SK-N-SH (cell line): ENCODE measurements around the gene ENOX1. TPM values are rescaled to one million over a fixed set of nuclear protein-coding genes. Genes with fewer than 3 reads are reported as not detected.

Source experiments
- CTCF ChIA-PET: fragments of 300-600, 350-600 bp; formaldehyde crosslinking; extraction: SDS; loops from one replicate; lab custom pipeline; 2021; lab: Yijun Ruan, JAX
- POLR2A ChIA-PET: fragments of 350-600 bp; sonication (Branson Sonifier 250); formaldehyde crosslinking; extraction: SDS; loops from one replicate; lab custom pipeline; 2020; ENCODE audit warnings: antibody characterized with exemption, inconsistent platforms; lab: Yijun Ruan, JAX
- DNase-seq: peaks from one replicate; pipeline ENCODE4 v3.0.0; 2012
- H2AFZ ChIP-seq: fragments of 200-600 bp; sonication (generic); 2 replicates; pipeline ENCODE4 v1.8.1; 2016; ENCODE audit warnings: antibody characterized with exemption, mild to moderate bottlenecking, low read depth
- H3F3A ChIP-seq: fragments of 200-600 bp; sonication (generic); replicated peaks from 2 replicates; pipeline ENCODE3; 2016; ENCODE audit warnings: antibody characterized with exemption, mild to moderate bottlenecking; ENCODE audit not compliant: insufficient read depth
- H3K27ac ChIP-seq, 2 experiments: fragments of 200-500 bp in 1 of 2; fragments of 200-600 bp in 1 of 2; sonication (Bioruptor generic) in 1 of 2; sonication (generic), shearing (Covaris generic) in 1 of 2; 2 replicates each; pipeline versions ENCODE4 v1.5.1 to v1.6.1; 2014 to 2016; ENCODE audit warnings: low read depth in 2 of 2, inconsistent platforms in 1 of 2, low read length in 1 of 2, mild to moderate bottlenecking in 1 of 2, mixed read lengths in 1 of 2
- H3K27me3 ChIP-seq: fragments of 200-600 bp; sonication (generic), shearing (Covaris generic); 2 replicates; pipeline ENCODE4 v1.6.1; 2016; ENCODE audit warnings: mixed run types; ENCODE audit not compliant: insufficient read depth
- H3K36me3 ChIP-seq, 2 experiments: fragments of 200-500 bp in 1 of 2; fragments of 200-600 bp in 1 of 2; sonication (Bioruptor generic) in 1 of 2; sonication (generic) in 1 of 2; replicated peaks in 1 of 2; 2 replicates each; pipeline versions ENCODE3 to v1.5.1; 2014 to 2016; ENCODE audit warnings: low read length in 1 of 2, mild to moderate bottlenecking in 1 of 2; ENCODE audit not compliant: insufficient read depth in 2 of 2, control insufficient read depth in 1 of 2
- H3K4me1 ChIP-seq, 2 experiments: fragments of 200-500 bp in 1 of 2; fragments of 200-600 bp in 1 of 2; sonication (Bioruptor generic) in 1 of 2; sonication (generic), shearing (Covaris generic) in 1 of 2; 2 replicates each; pipeline versions ENCODE4 v1.5.1 to v1.6.1; 2014 to 2016; ENCODE audit warnings: low read depth in 1 of 2, low read length in 1 of 2, mixed run types in 1 of 2; ENCODE audit not compliant: insufficient read depth in 2 of 2, control insufficient read depth in 1 of 2
- H3K4me2 ChIP-seq: fragments of 200-600 bp; sonication (generic), shearing (Covaris generic); 2 replicates; pipeline ENCODE4 v1.6.1; 2017; ENCODE audit warnings: mixed run types
- H3K4me3 ChIP-seq, 2 experiments: fragments of 200-500 bp in 1 of 2; fragments of 200-600 bp in 1 of 2; sonication (Bioruptor generic) in 1 of 2; sonication (generic), shearing (Covaris generic) in 1 of 2; 2 replicates each; pipeline versions ENCODE4 v1.5.1 to v1.8.1; 2014 to 2016; ENCODE audit warnings: low read depth in 2 of 2, inconsistent platforms in 1 of 2, low read length in 1 of 2, mild to moderate bottlenecking in 1 of 2, mixed read lengths in 1 of 2, moderate library complexity in 1 of 2
- H3K79me2 ChIP-seq: fragments of 200-600 bp; sonication (generic); 2 replicates; pipeline ENCODE4 v1.8.1; 2017; ENCODE audit warnings: mild to moderate bottlenecking; ENCODE audit not compliant: insufficient read depth
- H3K9ac ChIP-seq: fragments of 200-600 bp; sonication (generic); 2 replicates; pipeline ENCODE4 v1.6.1; 2017; ENCODE audit warnings: mixed run types
- H3K9me2 ChIP-seq: fragments of 200-600 bp; sonication (generic); 2 replicates; pipeline ENCODE4 v1.6.1; 2017; ENCODE audit warnings: mixed run types
- H3K9me3 ChIP-seq: fragments of 200-600 bp; sonication (generic); 2 replicates; pipeline ENCODE4 v1.6.1; 2017; ENCODE audit warnings: mixed run types, mild to moderate bottlenecking, moderate library complexity
- H4K20me1 ChIP-seq: fragments of 200-600 bp; sonication (generic); 2 replicates; pipeline ENCODE4 v1.6.1; 2017; ENCODE audit warnings: mild to moderate bottlenecking, mixed run types; ENCODE audit not compliant: insufficient read depth
- CHD2 ChIP-seq: fragments of 150-350 bp; IDR thresholded peaks from 2 replicates; pipeline ENCODE4 v1.6.1; 2018; ENCODE audit warnings: low read length; ENCODE audit not compliant: partially characterized antibody
- EP300 ChIP-seq, 2 experiments: IDR thresholded peaks; 2 replicates each; pipeline versions ENCODE4 v1.4.0 to v1.6.1; 2012; ENCODE audit warnings: borderline replicate concordance in 1 of 2, low read depth in 1 of 2, low read length in 1 of 2
- FOXJ3 ChIP-seq: sonication (generic); formaldehyde crosslinking; IDR thresholded peaks from 2 replicates; pipeline ENCODE4 v1.5.1; 2020; ENCODE audit warnings: mild to moderate bottlenecking, missing genetic modification reagents
- GABPA ChIP-seq: IDR thresholded peaks from 2 replicates; pipeline ENCODE4 v1.4.0; 2012; ENCODE audit warnings: low read depth, mild to moderate bottlenecking
- IRF3 ChIP-seq: fragments of 150-350 bp; IDR thresholded peaks from 2 replicates; pipeline ENCODE4 v1.6.1; 2016; ENCODE audit warnings: mild to moderate bottlenecking, low read depth, low read length
- JUND ChIP-seq: IDR thresholded peaks from 2 replicates; pipeline ENCODE4 v1.4.0; 2012
- NRF1 ChIP-seq: IDR thresholded peaks from 2 replicates; pipeline ENCODE4 v1.6.1; 2012; ENCODE audit warnings: low read depth, mild to moderate bottlenecking, low read length
- PBX3 ChIP-seq: IDR thresholded peaks from 2 replicates; pipeline ENCODE4; 2012
- POLR2AphosphoS5 ChIP-seq: IDR thresholded peaks from 2 replicates; pipeline ENCODE4 v1.6.1; 2012; ENCODE audit warnings: low read depth, low read length
- RAD21 ChIP-seq: IDR thresholded peaks from 2 replicates; pipeline ENCODE4 v1.6.1; 2012; ENCODE audit warnings: mild to moderate bottlenecking, low read length
- RCOR1 ChIP-seq: fragments of 150-350 bp; IDR thresholded peaks from 2 replicates; pipeline ENCODE4 v1.6.1; 2017; ENCODE audit warnings: antibody characterized with exemption, low read length
- RFX5 ChIP-seq: IDR thresholded peaks from 2 replicates; pipeline ENCODE4 v1.6.1; 2012; ENCODE audit warnings: mild to moderate bottlenecking, improper control_type of control experiment, low read length
- SIN3A ChIP-seq: IDR thresholded peaks from 2 replicates; pipeline ENCODE4 v1.6.1; 2012; ENCODE audit warnings: low read depth, mild to moderate bottlenecking, low read length, moderate library complexity, borderline replicate concordance
- SMC3 ChIP-seq: IDR thresholded peaks from 2 replicates; pipeline ENCODE4 v1.6.1; 2012; ENCODE audit warnings: low read depth, low read length, improper control_type of control experiment
- USF2 ChIP-seq: fragments of 150-350 bp; IDR thresholded peaks from 2 replicates; pipeline ENCODE4 v1.6.1; 2017; ENCODE audit warnings: antibody characterized with exemption, low read length, low read depth, borderline replicate concordance
- ZBTB33 ChIP-seq: IDR thresholded peaks from 2 replicates; pipeline ENCODE4 v1.4.0; 2012; ENCODE audit warnings: low read depth, borderline replicate concordance
- WGBS: methylation state at CpG from one replicate; pipeline ENCODE4 v1.1.6; 2017; ENCODE audit warnings: low lambda C conversion rate; 5-methylcytosine and 5-hydroxymethylcytosine counted together
- polyA plus RNA-seq, 3 experiments: library from polyadenylated mRNA; depleted of rRNA; stranded (reverse); fragments of >200 nt; gene quantifications; 2 replicates each; pipeline ENCODE4 v1.2.3, GENCODE V29; 2012

ENOX1 gene
- polyA plus RNA-seq, 1 of the 3 experiments (the other 2 are of a cell fraction): 5.8 TPM

DNA sequence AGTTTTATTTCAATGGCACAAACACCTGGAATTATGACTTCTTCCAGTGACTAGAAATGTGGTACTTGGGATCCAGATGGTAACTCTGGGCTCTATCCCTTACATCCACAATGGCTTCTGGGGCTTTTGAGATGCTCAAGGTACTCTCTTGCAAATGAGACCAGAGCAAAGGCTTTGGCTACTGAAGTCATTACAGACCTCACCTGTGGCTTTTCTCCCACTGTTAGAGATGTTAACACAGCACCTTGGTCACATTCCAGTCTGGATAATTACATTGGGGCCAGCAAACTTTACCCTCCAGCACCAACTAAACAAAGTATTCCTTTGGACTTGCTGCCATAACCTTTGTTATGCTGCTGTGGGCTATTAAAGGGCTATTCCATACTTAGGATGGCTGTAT lies 6.1 kb downstream of the ENOX1 start:
- 0 out of 2 replicates have a peak, but pooled peaks cover 4% of the 10 kb centered on the region for H3K79me2 ChIP-seq
- no peaks in the 10 kb centered on the region for H3K9me3 ChIP-seq
- H3K9me2 ChIP-seq: no peaks in the 10 kb centered on the region
- peaks cover 27% of the 10 kb centered on the region for H3F3A ChIP-seq
- no peak overlapping the region for H3K4me2 ChIP-seq
- ChIA-PET CTCF (no interaction called here), POLR2A (no interaction called here)
- no peak for DNase-seq
- no peak overlapping the region for H2AFZ ChIP-seq
- H3K4me1 ChIP-seq: peaks cover 8 to 10% of the 10 kb centered on the region in 2 experiments; a peak in 3 of 4 replicates
- no peak overlapping the region for H3K9ac ChIP-seq
- H3K27ac ChIP-seq: no peak overlapping the region
- H3K27me3 ChIP-seq: no peaks in the 10 kb centered on the region
- TF ChIP-seq SIN3A (no peak), EP300 (IDR thresholded peaks at IDR 0.05; ENCODE audit: borderline replicate concordance in 1 of 2, low read depth in 1 of 2, low read length in 1 of 2) (no peak), RCOR1 (no peak), SMC3 (no peak), POLR2AphosphoS5 (no peak), USF2 (no peak), RAD21 (no peak), RFX5 (no peak), NRF1 (no peak), CHD2 (no peak), PBX3 (no peak), FOXJ3 (CRISPR knock-in tag) (no peak), IRF3 (no peak)
- no peak overlapping the region for H3K4me3 ChIP-seq
- H4K20me1 ChIP-seq: no peaks in the 10 kb centered on the region
- no peaks in the 10 kb centered on the region for H3K36me3 ChIP-seq

DNA sequence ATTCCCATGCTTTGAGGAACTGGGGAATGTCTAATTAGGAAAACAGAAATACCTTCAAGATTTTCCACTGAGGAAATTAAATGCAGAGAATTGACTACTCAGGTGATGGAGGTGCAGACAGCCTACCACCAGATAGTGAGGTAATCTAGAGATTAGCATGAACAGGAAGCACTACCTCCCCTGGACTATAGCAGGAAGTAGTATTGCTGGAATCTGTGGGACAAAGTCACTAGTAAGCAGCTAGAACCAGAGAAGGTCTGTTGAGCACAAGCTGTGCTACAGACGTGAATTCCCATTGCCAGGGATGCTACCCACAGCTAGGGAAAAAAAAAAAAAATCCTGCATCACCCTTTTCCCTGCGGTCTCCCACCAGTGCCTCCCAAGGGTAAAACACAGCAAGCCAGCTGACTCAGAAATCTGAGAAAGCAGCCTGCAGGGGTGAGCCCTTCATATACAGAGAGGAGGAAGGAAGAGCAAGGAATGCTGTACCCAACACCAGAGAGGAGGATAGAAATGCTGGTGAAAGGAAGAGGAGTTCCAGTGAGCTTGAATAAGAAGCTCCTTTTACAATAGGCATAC lies 10.2 kb downstream of the ENOX1 start:
- CTCF ChIA-PET: interaction anchor here (0.6 to 1.7 kb wide), 5 partner anchors 10 to 474 kb away, joined by 3 to 4 read pairs (median 3); partner anchors contain the start of gene ENOX1
- TF ChIP-seq ZBTB33 (no peak), IRF3 (no peak), RCOR1 (no peak), JUND (no peak), GABPA (peak; percentile 23; the same call in 1 of the 2 replicates)

More for the DNA sequence above, 10.2 kb downstream of the ENOX1 start:
- Histone ChIP-seq H4K20me1 (no peaks in the 10 kb centered on the region), H3K9me3 (no peaks in the 10 kb centered on the region), H3K79me2 (0 out of 2 replicates have a peak, but pooled peaks cover 4% of the 10 kb centered on the region), H3K9me2 (no peaks in the 10 kb centered on the region), H3K27ac (no peak overlapping the region), H3K27me3 (no peaks in the 10 kb centered on the region), H3K36me3 (no peaks in the 10 kb centered on the region), H3F3A (no peaks in the 10 kb centered on the region), H3K4me1 (peaks cover 0 to 8% of the 10 kb centered on the region in 2 experiments; a peak in 2 of 4 replicates), H3K4me3 (no peak overlapping the region), H2AFZ (no peak overlapping the region), H3K9ac (no peak overlapping the region), H3K4me2 (no peak overlapping the region)
- POLR2A ChIA-PET: interaction anchor here (0.6 kb wide), 1 partner anchor 650 kb away, joined by 3 read pairs; no protein-coding TSS in a partner anchor
- 92% methylated on average over 2 of the region's 2 CpGs for WGBS
- no peak for DNase-seq
